Activated CD4-positive, alpha-beta T cell treated with anti-CD3 and anti-CD28 coated beads, Interleukin-10, Interleukin-2, amounts not matched to agents 100 ng/mL and 50 ng/mL, durations not matched to agents 16 hours and 8 hours (primary cell): ENCODE results near the gene FBN2.

Experiments used
- DNase-seq: peaks from one replicate; pipeline ENCODE4 v3.0.0-alpha.2; 2020

FBN2 gene

DNA sequence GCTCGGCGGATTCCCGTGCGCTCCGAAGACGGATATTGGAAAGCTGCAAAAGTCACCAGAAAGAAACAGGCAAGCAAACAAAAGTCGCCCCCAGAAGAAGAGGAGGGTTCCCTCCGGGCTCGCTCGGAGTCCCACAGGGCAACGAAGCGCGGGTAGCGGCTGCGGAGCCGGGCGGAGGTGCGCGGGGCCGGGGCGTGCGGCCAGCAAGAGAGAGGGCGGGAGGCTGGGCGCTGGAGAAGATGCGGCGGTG, at the start of gene FBN2:
FBN2 (minus strand) TSS at position 246 of the 250 bp plus-strand sequence. CDS start 642 bp downstream, outside the sequence.
- no peak for DNase-seq

DNA sequence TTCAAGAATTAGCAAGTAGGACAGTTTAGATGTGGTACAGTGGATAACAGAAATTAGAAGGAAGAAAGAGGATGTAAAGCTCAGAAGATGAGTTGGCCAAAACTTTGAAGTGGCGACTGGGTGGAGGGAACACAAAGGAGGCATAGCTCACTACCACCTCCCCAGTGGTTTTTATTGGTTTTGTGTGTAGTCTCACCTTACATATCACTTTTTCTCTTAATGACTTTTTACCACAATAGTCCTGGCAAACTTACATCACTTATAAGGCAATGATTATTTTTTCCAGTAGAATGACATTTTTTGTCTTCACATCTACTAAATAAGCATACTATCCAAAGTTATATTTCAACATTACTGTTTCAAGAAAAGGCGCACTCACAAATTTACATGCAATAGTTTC, 49.2 kb upstream of the FBN2 start:
- DNase-seq: no peak

DNA sequence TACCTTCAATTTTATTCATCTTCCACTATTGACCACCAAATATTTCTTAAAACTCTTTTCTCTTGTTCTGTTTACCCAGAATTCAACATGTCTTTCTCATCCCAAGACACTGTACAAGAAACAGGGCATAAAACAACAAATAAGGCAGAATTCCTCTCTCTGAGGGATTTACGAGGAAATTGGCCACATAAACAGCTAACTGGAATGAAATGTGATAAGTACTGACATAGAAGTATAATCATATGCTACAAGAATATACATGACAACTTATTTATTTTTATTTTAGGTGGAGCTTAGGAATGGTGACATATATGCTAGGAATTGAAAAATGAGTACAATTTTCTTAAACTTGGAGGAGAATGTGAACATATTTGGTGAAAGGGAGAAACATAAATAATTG, 48.8 kb upstream of the FBN2 start:
- DNase-seq: no peak

DNA sequence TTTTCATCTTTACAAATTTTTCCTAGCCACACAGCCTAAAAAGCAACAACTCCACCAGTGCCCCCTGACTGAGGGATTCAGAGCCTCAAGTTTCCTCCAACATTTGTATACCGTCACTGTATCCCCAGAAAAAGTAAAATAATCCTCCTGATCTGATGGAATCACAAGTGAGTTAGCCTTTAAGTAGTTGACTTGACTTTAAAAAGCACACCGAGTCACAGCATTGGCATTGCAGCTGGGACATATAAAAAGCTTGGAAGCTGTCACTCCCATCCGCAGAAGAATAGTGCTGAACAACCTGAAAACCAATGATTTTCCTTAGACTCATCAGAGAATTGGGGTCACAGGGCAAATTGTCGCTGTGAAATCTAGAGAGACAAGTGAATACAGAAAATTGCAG, 41.6 kb upstream of the FBN2 start:
- DNase-seq: no peak

DNA sequence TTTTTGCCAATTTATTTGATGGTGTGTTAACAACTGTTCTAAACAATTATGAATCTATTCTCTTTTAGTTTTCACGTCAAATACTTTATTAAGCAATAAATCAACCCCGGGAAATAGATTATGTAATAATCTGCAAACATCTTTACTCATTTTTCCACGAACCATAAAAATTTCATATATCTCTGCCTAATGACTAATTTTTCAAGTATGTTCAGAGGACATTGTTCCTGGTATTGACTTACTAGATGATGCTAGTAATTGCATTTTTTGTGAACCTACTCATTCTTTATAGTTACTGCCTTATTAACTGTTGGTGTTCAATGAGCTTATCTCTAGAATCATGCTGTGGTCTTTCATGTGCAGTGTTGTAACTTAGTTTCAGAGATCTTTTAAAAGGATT, 41.0 kb upstream of the FBN2 start:
- DNase-seq: no peak

DNA sequence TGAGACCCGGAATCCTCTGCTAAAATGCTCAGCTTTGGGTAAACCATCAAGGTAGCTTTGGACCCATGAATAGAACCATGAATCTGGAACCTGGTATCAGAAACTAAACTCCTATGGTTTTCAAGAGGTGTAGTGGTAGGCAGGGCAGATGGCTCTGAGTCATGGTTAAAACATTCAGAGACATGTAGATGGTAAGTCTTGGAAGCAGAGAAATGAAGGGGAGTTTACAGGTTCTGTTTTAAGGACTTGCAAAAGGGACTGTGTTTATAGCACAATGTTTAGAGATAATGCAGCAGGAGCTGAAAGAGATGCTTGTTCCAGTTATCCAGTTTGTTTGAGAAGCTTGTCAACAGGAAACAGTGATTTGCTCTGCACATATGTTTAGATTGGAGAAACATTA, 36.0 kb upstream of the FBN2 start:
- DNase-seq: no peak

DNA sequence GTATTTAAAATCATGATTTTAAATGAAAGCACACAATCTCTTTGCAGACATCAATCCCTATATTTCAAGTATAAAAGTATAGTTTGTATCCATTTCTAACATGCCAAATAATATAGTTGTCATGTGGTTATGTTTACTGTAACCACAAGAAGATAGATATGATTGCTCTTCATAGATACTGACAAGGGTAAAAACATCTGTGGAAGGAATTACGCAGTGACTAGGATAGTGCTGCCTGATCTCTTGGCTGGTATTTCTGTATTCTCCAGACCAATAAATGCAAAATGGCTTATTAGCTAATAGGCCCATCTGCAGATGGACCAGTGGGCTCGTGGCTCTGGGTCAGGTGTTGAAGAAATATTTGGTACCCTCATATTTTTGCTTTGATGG, 34.9 kb upstream of the FBN2 start:
- DNase-seq: no peak

DNA sequence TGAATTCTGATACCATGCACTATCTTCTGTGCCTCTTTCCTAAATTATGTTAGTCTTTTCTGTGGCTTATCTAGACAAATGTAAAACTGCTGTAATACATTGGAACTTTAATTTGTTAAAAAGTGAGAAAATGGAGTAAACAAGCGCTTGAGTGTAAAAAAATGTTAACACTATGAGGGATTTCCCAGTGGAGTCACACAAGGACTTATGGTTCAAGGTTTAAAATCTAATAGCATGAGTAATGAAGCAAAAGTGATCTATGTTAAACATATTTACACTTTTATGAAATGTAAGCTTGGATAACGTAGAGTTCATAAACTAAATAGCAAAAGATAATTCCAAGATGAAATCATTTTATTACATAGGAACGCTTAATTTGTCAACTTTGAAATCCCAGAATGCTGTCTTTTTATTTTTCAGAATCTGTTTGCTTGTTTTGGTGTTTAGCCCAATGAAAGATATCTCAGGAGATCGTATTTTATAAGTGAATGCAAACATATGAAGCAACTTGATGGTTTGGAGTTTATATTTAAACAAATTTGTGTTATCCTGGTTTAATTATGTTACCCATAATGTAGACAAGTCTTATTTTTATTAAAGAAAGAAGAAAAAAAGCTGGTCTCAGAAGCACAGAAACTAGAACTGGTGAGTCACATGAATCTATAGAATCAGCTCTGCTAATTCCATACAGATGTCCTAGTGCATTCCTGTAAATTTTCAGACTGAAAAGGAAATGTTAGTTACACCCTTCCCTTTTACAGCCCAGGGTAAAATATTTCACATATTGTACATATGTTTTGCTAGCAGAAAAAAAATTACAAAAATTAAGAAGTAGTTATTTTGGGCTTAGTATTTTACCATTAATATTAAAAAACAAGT, 34.2 kb upstream of the FBN2 start:
- DNase-seq: no peak

DNA sequence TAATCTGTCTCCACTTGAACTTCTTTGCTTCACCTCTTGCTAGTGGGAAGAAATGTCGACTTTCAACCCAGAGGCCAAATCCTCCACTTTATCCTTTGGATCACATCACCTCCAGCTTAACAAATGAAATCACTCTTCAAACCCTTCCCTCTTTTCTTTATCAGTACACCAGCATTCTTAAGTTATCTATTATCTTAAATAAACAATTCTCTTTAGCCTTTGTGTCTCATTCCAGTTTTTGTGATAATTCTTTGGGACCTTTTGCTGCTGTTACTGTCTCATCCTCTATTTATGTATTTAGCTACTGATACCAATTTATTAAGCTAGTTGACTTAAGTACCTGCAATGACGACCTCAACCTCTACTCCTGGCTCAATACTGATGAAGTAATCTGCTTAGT, 28.1 kb upstream of the FBN2 start:
- no peak for DNase-seq

DNA sequence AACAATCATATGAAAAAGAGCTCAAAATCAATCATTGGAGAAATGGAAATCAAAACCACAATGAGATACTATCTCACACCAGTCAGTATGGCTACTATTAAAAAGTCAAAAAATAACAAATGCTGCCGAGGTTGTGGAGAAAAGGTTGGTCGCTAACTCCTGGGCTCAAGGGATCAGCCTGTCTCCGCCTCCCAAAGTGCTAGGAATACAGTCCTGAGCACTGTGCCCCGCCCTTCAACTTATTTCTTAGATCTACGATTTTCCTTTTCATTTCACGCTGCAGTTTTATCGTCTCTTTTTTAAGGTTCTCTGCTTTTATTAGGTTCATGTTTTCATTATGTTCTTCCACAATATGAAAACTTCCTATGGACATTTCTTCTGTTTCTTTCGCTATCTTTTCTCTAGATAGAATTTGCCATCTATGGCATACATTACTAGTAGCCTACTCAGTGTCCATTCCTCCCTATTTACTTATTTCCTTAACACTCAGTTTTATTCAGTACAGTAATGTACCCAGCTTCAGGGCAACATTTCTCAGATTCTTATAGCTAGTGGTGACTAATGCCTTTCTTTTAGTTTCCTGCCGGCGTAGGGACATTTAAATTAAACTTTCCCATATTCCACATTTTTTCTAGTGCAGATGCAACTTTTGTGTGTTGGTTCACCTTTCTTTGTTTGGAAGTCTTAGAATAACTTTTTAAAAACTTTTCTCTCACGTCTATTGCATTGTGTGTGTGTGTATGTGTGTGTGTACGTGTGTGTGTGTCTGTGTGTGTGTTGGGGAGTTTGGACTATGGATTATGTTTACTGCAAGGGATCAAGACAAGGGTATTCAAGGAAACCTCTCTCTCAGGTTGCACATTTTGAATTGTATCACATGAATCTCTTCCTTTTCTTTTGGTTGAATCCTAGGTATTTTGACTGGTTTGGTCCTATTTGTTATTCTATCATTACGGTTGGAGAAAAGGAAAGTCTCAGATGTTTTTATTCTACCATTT, 21.6 kb upstream of the FBN2 start:
- DNase-seq: no peak

DNA sequence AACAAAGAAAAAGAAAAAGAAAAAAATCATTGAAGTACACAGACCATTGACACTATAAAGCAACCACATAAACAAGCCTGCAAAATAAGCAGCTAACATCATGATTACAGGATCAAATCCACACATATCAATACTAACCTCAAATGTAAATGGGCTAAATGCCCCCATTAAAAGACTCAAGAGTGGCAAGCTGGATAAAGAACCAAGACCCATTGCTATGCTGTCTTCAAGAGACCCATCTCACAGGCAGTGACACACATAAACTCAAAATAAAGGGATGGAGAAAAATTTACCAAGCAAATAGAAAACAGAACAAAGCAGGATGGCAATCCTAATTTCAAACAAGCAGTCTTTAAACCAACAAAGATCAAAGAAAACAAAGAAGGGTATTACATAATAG, 15.7 kb upstream of the FBN2 start:
- DNase-seq: no peak

DNA sequence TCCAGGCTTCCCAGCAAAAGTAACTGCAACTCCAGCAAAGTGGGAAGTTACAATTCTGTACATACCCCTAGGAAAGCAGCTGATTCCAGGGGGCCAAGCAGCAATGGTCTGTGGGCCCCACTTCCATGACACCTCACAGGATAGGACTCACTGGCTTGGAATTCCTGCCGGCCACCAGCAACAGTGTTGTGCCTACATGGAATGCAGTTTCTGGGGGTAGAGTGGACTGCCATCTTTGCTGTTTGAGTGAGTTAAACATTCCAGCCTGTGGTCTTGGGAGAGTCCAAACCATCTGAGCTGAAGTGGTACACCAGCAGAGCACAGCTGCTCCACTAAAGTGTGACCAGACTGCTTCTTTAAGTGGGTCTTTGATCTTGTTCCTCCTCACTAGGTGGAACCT, 13.4 kb upstream of the FBN2 start:
- DNase-seq: no peak

DNA sequence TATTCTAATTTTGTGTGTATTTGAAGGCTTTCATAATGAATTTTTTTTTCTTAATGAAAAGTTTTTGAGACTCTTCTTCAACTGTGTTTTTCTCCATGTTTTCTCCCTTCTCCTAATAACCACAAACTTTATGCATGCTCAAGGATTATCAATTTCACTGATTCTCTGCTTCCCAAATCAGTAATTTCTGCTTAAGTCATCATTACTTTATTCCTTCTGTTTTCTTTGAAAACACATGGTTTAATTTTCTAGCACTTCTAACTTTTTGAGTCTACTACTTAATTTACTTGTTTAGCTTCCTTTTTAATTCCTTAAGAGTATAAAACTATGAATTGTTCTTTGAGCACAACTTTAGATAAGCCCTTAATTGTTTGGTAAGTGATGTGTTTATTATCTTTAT, 11.5 kb upstream of the FBN2 start:
- DNase-seq: no peak

DNA sequence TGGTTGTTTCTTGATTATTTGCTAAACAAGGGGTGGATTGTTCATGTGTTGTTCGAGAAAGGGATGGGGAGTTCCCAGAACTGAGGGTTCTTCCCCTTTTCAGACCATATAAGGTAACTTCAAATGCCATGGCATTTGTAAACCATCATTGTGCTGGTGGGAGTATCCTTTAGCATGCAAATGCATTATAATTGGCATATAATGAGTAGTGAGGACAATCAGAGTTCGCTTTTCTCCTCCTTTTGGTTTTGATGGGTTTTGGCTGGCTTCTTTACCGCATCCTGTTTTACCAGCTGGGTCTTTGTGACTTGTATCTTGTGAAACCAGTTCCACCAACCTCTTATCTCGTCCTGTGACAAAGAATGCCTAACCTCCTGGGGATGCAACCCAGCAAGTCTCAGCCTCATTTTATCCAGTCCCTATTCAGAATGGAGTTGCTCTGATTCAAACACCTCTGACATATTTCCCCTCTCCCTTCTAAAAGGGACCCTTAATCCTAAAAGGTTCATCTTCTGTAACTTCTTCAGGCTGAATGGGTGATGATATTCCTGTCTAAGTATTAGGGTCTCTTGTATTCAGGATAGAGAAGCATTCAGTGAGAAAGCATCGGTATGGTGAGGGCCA, 8.7 kb upstream of the FBN2 start:
- DNase-seq: no peak

DNA sequence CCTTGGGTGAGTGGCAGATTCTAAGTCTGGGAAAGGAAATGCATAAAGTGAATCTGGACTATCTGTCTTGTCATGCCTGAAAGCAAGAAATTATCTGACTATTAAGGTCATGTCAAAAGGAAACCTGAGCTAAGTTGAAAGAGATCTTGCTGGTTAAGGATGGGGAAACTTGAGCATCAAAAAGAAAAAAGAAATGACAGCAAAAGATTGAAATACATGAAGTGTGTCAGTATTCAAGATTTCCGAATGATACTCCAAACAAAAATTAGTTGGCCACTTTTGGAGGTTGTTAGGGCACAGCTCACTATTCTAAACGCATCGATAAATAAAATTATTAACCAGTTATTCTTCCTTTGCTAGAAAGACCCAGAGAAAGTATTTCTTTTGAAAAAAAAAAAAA, 3.3 kb upstream of the FBN2 start:
- no peak for DNase-seq

DNA sequence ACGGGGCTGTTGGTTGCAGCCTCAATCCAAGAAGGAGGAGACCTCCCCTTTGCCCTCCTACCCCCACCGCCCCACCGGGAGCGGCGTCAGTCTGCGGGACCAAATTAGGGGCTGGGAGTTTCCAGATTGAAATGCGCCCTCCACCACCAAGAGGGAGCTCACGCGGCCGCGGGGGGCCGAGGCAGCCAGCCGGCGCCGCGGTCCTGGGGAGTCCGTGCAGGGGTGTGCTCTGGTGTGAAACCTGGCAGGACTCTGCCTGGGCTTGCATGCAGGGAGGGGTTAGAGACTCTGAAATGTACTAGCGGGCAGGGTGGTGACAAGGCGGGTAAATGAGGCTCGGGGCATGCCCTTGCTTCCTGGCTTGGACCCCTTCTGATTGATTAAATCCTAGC, 989 bp upstream of the FBN2 start:
- no peak for DNase-seq

DNA sequence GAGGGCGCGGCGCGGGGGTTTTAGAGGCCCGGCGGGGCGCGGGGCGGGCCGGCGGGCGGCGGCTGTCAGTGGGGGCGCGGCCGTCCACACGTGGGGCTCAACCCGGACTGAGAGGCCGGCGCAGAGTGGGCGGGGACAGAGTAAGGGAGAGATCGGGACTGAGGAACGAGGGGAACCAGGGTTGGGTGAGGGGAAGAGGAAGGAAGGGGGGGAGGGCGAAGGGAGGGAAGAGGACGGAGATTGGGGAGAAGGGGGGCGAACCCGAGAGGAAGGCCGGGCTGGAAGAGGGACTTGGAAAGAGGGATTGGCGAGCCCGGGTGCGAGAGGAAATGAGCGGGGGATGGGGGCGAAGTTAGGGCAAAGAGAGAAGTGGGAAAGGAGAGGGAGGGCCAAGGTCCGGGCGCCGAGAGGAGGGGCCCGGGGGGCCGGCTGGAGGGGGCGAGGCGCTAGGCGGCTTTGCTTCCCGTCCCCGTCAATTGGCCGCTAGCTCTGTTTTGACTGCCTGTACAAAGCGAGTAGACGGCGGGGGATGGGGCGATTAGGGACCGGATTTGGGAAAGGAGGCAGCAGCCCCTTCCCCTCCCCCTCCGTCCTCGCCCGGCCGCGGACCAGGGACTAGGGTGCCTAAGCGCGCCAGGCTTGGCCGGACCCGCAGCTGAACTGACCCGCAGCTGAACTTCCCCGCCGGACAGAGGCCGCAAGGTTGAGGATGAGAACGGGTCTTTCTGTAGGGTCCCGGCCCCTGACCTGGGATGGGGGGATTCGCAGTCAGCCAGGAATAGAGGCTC, 399 bp upstream of the FBN2 start:
- no peak for DNase-seq

DNA sequence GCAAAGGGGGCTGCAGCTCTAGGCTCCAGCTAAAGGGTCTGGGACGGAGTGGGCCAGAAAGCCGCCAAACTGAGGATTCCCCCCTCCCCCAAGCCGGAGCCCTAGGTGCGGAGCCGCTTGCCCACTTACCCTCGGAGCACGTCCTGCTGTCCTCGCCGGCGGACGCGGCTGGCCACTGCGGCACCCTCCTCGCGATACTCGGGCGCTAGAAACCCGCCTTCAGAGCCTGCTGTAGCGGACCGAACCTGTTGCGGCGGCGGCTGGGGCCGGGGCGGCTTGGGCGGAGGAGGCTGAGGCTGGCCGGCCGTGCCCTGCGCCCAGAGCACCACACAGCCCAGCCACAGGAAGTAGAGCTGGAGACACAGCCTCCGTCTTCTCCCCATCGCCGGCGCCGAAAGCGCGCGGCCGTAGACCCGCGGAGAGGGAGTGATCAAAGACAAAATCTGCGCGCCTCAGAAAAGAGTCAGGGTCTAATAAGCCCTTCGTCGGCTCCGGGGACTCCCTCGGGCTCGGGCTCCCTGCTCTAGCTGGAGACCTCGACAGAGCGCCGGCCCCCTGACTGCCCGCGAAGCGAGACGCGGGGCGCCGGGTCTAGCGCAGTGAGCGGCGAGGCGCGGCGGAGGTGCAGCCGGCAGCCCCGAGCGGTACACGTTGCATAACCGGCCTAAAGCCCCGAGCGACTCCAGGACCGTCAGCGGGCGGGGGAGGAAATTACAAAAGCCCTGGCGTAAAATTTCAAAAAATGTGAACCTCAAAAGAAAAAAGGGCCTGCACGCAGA, 635 bp downstream of the FBN2 start:
- DNase-seq: no peak

DNA sequence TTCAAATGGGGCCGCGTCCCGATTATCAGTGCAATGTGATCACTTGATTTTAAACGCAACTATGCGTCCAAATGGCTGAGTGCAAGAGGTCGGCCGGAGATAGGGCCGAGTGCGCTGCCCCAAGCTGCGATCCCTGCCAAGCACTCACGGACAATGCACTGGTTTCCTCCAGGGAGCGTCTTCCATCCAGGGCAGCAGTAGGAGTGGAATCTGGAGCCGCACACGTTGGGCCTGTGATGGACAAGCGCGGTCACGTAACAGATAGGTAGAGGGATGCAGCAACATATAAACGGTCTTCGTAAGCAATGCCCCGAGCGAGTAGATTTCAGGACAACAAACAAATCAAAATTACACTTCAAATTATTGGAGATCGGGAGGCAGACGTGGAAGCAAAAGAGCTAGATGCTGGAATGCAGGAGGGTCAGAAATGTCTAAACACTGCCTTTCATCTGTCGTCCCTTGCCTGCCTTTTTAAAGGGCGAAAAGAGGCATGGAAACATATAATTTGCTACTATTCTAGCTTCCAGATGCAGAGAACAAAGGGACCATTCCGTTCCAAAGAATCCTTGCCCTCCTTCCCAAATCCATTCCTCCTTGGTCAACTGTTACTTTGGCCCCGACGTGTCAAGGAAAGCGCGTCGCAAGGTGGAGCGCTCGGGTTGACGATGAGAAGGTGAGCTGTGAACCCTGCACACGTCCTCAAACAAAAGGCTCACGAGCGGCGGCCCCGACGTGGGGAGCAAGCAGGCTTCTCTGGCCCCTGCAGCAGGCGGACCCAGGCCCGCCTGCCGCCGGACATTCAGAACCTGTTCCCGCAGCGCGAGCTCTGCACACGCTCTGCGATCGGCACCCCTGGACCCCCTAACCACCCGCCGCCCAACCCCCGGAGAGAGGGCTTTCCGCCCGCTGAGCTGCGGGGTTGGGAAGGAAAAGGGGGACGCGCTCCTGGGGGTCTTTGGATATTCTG, 1.5 kb downstream of the FBN2 start:
- DNase-seq: no peak

DNA sequence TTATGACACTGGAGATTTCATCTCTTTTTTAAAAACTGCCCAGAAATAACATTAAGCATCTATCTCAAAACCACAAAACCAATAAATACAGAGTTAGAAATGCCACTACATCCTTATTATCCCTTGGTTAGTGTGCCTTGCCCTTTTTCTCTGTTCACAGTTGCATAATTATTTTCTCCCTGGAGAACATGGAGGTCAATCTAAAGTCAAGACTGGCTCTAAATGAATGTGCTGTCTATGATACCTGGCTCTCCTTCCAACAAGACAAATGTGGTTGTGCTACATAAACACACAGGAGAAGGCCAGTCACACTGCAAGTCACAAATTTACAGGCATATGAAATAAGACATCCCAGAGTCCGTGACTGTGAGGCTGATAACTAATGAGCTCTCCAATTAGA, 2.8 kb downstream of the FBN2 start:
- no peak for DNase-seq

DNA sequence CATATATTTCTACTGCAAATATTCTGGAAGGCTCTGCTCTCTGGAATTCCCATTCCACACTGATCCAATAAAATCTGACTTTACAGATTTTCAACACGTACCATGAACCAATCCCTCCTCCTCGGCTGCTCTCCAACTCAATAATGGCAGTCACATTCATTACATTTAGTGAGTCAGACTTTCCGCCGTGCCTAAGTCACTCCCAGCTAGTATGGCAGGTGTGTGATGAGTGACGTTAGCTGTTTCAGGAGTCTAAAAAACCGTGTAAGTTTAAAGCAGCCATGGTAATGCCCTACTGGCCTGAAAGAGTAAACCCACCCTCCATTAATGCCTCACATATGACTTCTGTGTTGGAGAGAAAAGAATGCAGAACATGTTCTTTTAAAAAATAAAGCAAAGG, 3.3 kb downstream of the FBN2 start:
- DNase-seq: no peak
